MM.1S (cell line): ENCODE results near the gene NIM1K.

Experiments
- DNase-seq: peaks from one replicate; pipeline ENCODE4 v3.0.0-alpha.2; 2015
- H2AFZ ChIP-seq: fragments of 300-600 bp; sonication (generic); 2 replicates; pipeline ENCODE4 v1.6.0; 2016; ENCODE audit warnings: antibody characterized with exemption, low read length
- H3F3A ChIP-seq: fragments of 300-600 bp; sonication (generic); 2 replicates; pipeline ENCODE4 v1.6.1; 2016; ENCODE audit warnings: mild to moderate bottlenecking, antibody characterized with exemption, low read length, moderate library complexity, mixed read lengths; ENCODE audit not compliant: insufficient read depth
- H3K27ac ChIP-seq: fragments of 300-600 bp; sonication (generic); 2 replicates; pipeline ENCODE4 v1.5.1; 2016; ENCODE audit warnings: mild to moderate bottlenecking, low read length
- H3K27me3 ChIP-seq: fragments of 300-600 bp; sonication (generic); replicated peaks from 2 replicates; pipeline ENCODE4 v1.6.0; 2016; ENCODE audit warnings: low read length; ENCODE audit not compliant: insufficient read depth
- H3K36me3 ChIP-seq: fragments of 300-600 bp; sonication (generic); replicated peaks from 2 replicates; pipeline ENCODE4 v1.6.1; 2016; ENCODE audit warnings: mild to moderate bottlenecking, low read length, mixed read lengths; ENCODE audit not compliant: insufficient read depth
- H3K4me1 ChIP-seq: fragments of 300-600 bp; sonication (generic); 2 replicates; pipeline ENCODE4 v1.6.1; 2016; ENCODE audit warnings: low read length, mixed read lengths
- H3K4me2 ChIP-seq: fragments of 300-600 bp; sonication (generic); 2 replicates; pipeline ENCODE4 v1.6.0; 2016; ENCODE audit warnings: low read depth, low read length
- H3K4me3 ChIP-seq: fragments of 300-600 bp; sonication (generic); 2 replicates; pipeline ENCODE4 v1.5.1; 2016; ENCODE audit warnings: low read length, mixed read lengths
- H3K79me2 ChIP-seq: fragments of 300-600 bp; sonication (generic); 2 replicates; pipeline ENCODE4 v1.6.1; 2016; ENCODE audit warnings: mixed run types, low read length, mixed read lengths
- H3K9ac ChIP-seq: fragments of 300-600 bp; sonication (generic); 2 replicates; pipeline ENCODE4 v1.6.1; 2016; ENCODE audit warnings: low read length, mixed read lengths
- H3K9me2 ChIP-seq: fragments of 300-600 bp; sonication (generic); replicated peaks from 2 replicates; pipeline ENCODE4 v1.6.1; 2016; ENCODE audit warnings: mild to moderate bottlenecking, low read length, mixed read lengths; ENCODE audit not compliant: insufficient read depth
- H3K9me3 ChIP-seq: fragments of 300-600 bp; sonication (generic); replicated peaks from 2 replicates; pipeline ENCODE4 v1.6.1; 2016; ENCODE audit warnings: mild to moderate bottlenecking, low read length, mixed read lengths; ENCODE audit not compliant: insufficient read depth
- H4K20me1 ChIP-seq: fragments of 300-600 bp; sonication (generic); 2 replicates; pipeline ENCODE4 v1.6.1; 2016; ENCODE audit warnings: mild to moderate bottlenecking, low read length, moderate library complexity, mixed read lengths; ENCODE audit not compliant: insufficient read depth
- CTCF ChIP-seq: fragments of 300-600 bp; sonication (generic); IDR thresholded peaks from 2 replicates; pipeline ENCODE4 v1.5.1; 2016; ENCODE audit warnings: antibody characterized with exemption, low read length, mixed read lengths
- EZH2 ChIP-seq: fragments of 300-600 bp; sonication (generic); optimal IDR thresholded peaks from 2 replicates; pipeline ENCODE3; 2017; ENCODE audit warnings: low read depth, mild to moderate bottlenecking, antibody characterized with exemption, low read length, mixed read lengths
- EZH2phosphoT487 ChIP-seq: fragments of 300-600 bp; sonication (generic); IDR thresholded peaks from 2 replicates; pipeline ENCODE4 v1.6.1; 2018; ENCODE audit warnings: antibody characterized with exemption, low read length

The NIM1K gene

GRCh38 chr5:43242196-43242595 lies 50.2 kb downstream of the NIM1K start:
- no peaks in the 10 kb centered on the region for H4K20me1 ChIP-seq
- H3K27ac ChIP-seq: no peak overlapping the region
- no peak for TF ChIP-seq CTCF
- no peak for TF ChIP-seq EZH2phosphoT487
- no peak for TF ChIP-seq EZH2
- H3K27me3 ChIP-seq: no peaks in the 10 kb centered on the region
- no peak for DNase-seq
- H3K9ac ChIP-seq: no peak overlapping the region
- H3F3A ChIP-seq: no peaks in the 10 kb centered on the region
- no peaks in the 10 kb centered on the region for H3K9me3 ChIP-seq
- H2AFZ ChIP-seq: no peak overlapping the region
- no peaks in the 10 kb centered on the region for H3K4me1 ChIP-seq
- H3K36me3 ChIP-seq: no peaks in the 10 kb centered on the region
- H3K4me3 ChIP-seq: no peak overlapping the region
- no peak overlapping the region for H3K4me2 ChIP-seq
- no peaks in the 10 kb centered on the region for H3K9me2 ChIP-seq
- H3K79me2 ChIP-seq: no peaks in the 10 kb centered on the region

- Histone ChIP-seq H3K9me2 (no peaks in the 10 kb centered on the region), H3K27me3 (no peaks in the 10 kb centered on the region), H3K9me3 (no peaks in the 10 kb centered on the region), H3K4me2 (no peak overlapping the region), H3K4me3 (no peak overlapping the region), H3K9ac (no peak overlapping the region), H3K27ac (no peak overlapping the region), H3K4me1 (no peaks in the 10 kb centered on the region), H3K36me3 (no peaks in the 10 kb centered on the region), H4K20me1 (no peaks in the 10 kb centered on the region), H3F3A (no peaks in the 10 kb centered on the region), H2AFZ (no peak overlapping the region), H3K79me2 (no peaks in the 10 kb centered on the region)
- no peak for DNase-seq
- TF ChIP-seq EZH2phosphoT487 (no peak), EZH2 (no peak), CTCF (no peak)
These were observed 51.2 kb downstream of the NIM1K start for GRCh38 chr5:43243270-43243669.

- no peaks in the 10 kb centered on the region for H3K27me3 ChIP-seq
- H3K4me3 ChIP-seq: no peak overlapping the region
- TF ChIP-seq CTCF: no peak
- TF ChIP-seq EZH2: no peak
- TF ChIP-seq EZH2phosphoT487: no peak
- no peaks in the 10 kb centered on the region for H3K9me3 ChIP-seq
- H3K4me2 ChIP-seq: no peak overlapping the region
- H3F3A ChIP-seq: no peaks in the 10 kb centered on the region
- H4K20me1 ChIP-seq: no peaks in the 10 kb centered on the region
- no peaks in the 10 kb centered on the region for H3K36me3 ChIP-seq
- H3K4me1 ChIP-seq: no peaks in the 10 kb centered on the region
- no peak for DNase-seq
- H3K9me2 ChIP-seq: no peaks in the 10 kb centered on the region
- no peak overlapping the region for H2AFZ ChIP-seq
- no peak overlapping the region for H3K27ac ChIP-seq
- no peak overlapping the region for H3K9ac ChIP-seq
- H3K79me2 ChIP-seq: no peaks in the 10 kb centered on the region
These were observed 53.0 kb downstream of the NIM1K start for GRCh38 chr5:43244823-43245565.
